PC-9 (cell line): ENCODE results near the gene SERINC4. TPM values are rescaled to one million over a fixed set of nuclear protein-coding genes. Genes with fewer than 3 reads are reported as not detected.

Source experiments
- BruUV-seq: library from RNA; stranded (reverse); fragments of 400-500 nt; replicated peaks from 2 replicates; lab custom pipeline; 2021; lab: Mats Ljungman, UMichigan
- CTCF ChIA-PET: fragments of 300-600 bp; sonication (Branson Sonifier 250); formaldehyde crosslinking; loops from one replicate; lab custom pipeline; 2022; ENCODE audit warnings: antibody characterized with exemption; lab: Charles Lee
- POLR2A ChIA-PET: fragments of 300-600 bp; sonication (Branson Sonifier 250); formaldehyde crosslinking; loops from one replicate; lab custom pipeline; 2022; ENCODE audit warnings: antibody characterized with exemption; ENCODE audit not compliant: unreplicated experiment; lab: Charles Lee
- DNase-seq, 2 experiments: peaks; one replicate each; pipeline versions ENCODE4 v3.0.0 to v3.0.0-alpha.2; 2015 to 2022; ENCODE audit warnings: mixed read lengths in 1 of 2
- H2AFZ ChIP-seq: fragments of 200-600 bp; sonication (generic); 2 replicates; pipeline ENCODE4 v1.8.1; 2017; ENCODE audit warnings: antibody characterized with exemption
- H3F3A ChIP-seq: fragments of 200-600 bp; sonication (generic); 2 replicates; pipeline ENCODE4 v1.8.1; 2017; ENCODE audit warnings: antibody characterized with exemption, mild to moderate bottlenecking, low read depth; ENCODE audit not compliant: insufficient read depth
- H3K27ac ChIP-seq: fragments of 200-600 bp; sonication (generic); 2 replicates; pipeline ENCODE4 v1.6.1; 2016; ENCODE audit warnings: mixed run types
- H3K27me3 ChIP-seq: fragments of 200-600 bp; sonication (generic); 2 replicates; pipeline ENCODE4 v1.6.1; 2016; ENCODE audit warnings: low read depth, mixed run types; ENCODE audit not compliant: insufficient read depth
- H3K36me3 ChIP-seq: fragments of 200-600 bp; sonication (generic); 2 replicates; pipeline ENCODE4 v1.6.1; 2016; ENCODE audit warnings: low read depth, mixed run types
- H3K4me1 ChIP-seq: fragments of 200-600 bp; sonication (generic); replicated peaks from 2 replicates; pipeline ENCODE4 v1.6.1; 2016; ENCODE audit warnings: mixed run types; ENCODE audit not compliant: insufficient read depth
- H3K4me2 ChIP-seq: fragments of 200-600 bp; sonication (generic); 2 replicates; pipeline ENCODE4 v1.6.1; 2017; ENCODE audit warnings: mixed run types
- H3K4me3 ChIP-seq: fragments of 200-600 bp; sonication (generic); 2 replicates; pipeline ENCODE4 v1.6.1; 2016; ENCODE audit warnings: mixed run types
- H3K79me2 ChIP-seq: fragments of 200-600 bp; sonication (generic); 2 replicates; pipeline ENCODE4 v1.6.1; 2017; ENCODE audit warnings: low read depth, mixed run types
- H3K9me2 ChIP-seq: fragments of 200-600 bp; sonication (generic); 2 replicates; pipeline ENCODE4 v1.8.1; 2017; ENCODE audit warnings: mild to moderate bottlenecking; ENCODE audit not compliant: insufficient read depth
- H3K9me3 ChIP-seq: fragments of 200-600 bp; sonication (generic); 2 replicates; pipeline ENCODE4 v1.8.1; 2016; ENCODE audit warnings: low read depth; ENCODE audit not compliant: insufficient read depth
- H4K20me1 ChIP-seq: fragments of 200-600 bp; sonication (generic); 2 replicates; pipeline ENCODE4 v1.8.1; 2017; ENCODE audit not compliant: insufficient read depth
- EZH2 ChIP-seq: fragments of 200-600 bp; sonication (generic); IDR thresholded peaks from 2 replicates; pipeline ENCODE4 v1.8.0; 2017; ENCODE audit warnings: antibody characterized with exemption, low read depth
- intact Hi-C: fragments of 100-400 bp; cut with micrococcal nuclease; formaldehyde crosslinking; loops from one replicate; pipeline ENCODE4 v1.10.0; 2022; ENCODE audit not compliant: unreplicated experiment
- total RNA-seq: library from RNA; stranded (reverse); gene quantifications from 2 replicates; pipeline ENCODE4 v1.2.3, GENCODE V29; 2021
- TF ChIP-seq, protein P1 (sequence below): fragments of 200-600 bp; sonication (generic); conservative IDR thresholded peaks from 2 replicates; pipeline ENCODE4 v1.6.1; 2017; ENCODE audit warnings: mixed run types, antibody characterized with exemption, mild to moderate bottlenecking, moderate library complexity

Gene SERINC4
- total RNA-seq, 1 experiment from 2014 or later: 0.46 TPM

DNA sequence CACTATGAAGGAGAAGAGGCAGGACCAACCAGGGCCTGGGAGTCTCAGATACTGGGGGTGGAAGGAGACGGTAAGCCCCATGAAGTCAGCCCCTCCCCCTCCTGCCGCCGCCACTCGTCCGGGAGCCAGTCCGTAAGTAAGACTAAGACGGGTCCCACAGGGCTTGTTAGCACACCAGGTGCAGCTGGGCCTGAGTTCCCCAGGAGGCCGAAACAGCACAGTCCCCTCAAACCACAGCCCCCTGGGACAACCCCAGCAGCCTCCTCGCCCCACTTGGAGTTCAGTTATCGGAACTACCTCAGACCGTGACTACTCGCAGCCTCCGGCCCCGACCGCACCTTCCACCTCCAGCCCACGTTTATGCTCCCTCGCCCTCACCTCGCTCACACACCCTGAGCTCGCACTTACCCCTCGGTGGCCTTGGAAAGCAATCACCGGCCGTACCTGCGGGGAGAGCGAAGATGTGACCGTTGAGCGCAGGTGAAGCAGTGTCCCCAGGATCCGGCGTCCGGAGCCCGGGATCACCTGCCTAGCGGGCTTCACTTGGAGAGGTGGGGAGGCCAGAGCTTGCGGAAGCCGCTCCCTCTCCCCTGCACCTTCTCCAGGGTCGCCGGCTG lies 23.8 kb downstream of the SERINC4 start:
- Histone ChIP-seq H3K27ac (no peak overlapping the region), H3K4me3 (no peak overlapping the region; the same call in 1 of the 2 replicates), H3K36me3 (peaks cover 9% of the 10 kb centered on the region; the same call in 1 of the 2 replicates), H2AFZ (no peak overlapping the region), H3K9me3 (no peaks in the 10 kb centered on the region), H3K27me3 (no peaks in the 10 kb centered on the region), H4K20me1 (no peaks in the 10 kb centered on the region), H3F3A (peaks cover 32% of the 10 kb centered on the region), H3K79me2 (no peaks in the 10 kb centered on the region), H3K9me2 (no peaks in the 10 kb centered on the region), H3K4me2 (peak overlapping the region; percentile 92; the same call in 1 of the 2 replicates), H3K4me1 (no peaks in the 10 kb centered on the region)
- TF ChIP-seq, protein P1, sequence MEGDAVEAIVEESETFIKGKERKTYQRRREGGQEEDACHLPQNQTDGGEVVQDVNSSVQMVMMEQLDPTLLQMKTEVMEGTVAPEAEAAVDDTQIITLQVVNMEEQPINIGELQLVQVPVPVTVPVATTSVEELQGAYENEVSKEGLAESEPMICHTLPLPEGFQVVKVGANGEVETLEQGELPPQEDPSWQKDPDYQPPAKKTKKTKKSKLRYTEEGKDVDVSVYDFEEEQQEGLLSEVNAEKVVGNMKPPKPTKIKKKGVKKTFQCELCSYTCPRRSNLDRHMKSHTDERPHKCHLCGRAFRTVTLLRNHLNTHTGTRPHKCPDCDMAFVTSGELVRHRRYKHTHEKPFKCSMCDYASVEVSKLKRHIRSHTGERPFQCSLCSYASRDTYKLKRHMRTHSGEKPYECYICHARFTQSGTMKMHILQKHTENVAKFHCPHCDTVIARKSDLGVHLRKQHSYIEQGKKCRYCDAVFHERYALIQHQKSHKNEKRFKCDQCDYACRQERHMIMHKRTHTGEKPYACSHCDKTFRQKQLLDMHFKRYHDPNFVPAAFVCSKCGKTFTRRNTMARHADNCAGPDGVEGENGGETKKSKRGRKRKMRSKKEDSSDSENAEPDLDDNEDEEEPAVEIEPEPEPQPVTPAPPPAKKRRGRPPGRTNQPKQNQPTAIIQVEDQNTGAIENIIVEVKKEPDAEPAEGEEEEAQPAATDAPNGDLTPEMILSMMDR: no peak
- ChIA-PET POLR2A (interaction anchor here (0.5 to 1.1 kb wide), 5 partner anchors 21 to 336 kb away, joined by 3 to 8 read pairs (median 4); partner anchors contain the start of gene MFAP1), CTCF (interaction anchor here (3.1 kb wide), 1 partner anchor 335 kb away, joined by 10 read pairs; no protein-coding TSS in a partner anchor)
- peak in 1 of 2 experiments; percentile 37 for DNase-seq
- intact Hi-C loops: loop anchor here (2.0 to 10.0 kb wide), 3 partner anchors 25 to 335 kb away; partner anchors contain the start of genes HYPK, MFAP1, SERINC4 and WDR76
- BruUV-seq: no TSS peak

DNA sequence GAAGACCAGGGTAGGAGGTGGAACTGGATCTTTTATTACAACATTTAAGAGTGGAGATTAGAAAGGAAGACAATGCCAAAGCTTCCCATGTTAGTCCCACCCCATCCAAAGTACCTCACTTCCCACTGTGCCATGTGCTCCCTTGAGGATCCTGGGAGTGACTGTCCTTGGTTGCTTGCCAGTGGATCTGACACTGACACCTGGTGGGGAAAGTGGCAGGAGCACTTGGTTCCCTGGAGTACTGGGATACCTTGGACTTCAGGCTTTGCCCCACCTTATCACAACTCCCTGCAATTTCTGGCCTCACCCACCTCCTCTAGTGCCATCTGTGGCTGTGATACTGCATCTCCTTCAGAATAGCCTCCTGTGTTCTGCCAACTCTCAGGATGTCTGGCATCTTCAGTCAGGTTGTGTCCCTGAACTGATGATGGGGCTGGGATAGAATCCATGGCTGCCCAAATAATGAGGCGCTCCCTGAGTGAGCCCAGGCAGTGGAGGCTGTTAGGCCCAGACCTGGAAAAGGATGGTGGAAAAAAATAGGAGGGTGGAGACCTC lies 24.5 kb downstream of the SERINC4 start:
- H3K27ac ChIP-seq: no peak overlapping the region
- H3K9me3 ChIP-seq: no peaks in the 10 kb centered on the region
- H3K79me2 ChIP-seq: no peaks in the 10 kb centered on the region
- no peak overlapping the region for H2AFZ ChIP-seq
- peaks cover 37% of the 10 kb centered on the region for H3F3A ChIP-seq
- TF ChIP-seq, protein P1: peak; percentile 52; the same call in 1 of the 2 replicates
- TF ChIP-seq EZH2: no peak
- CTCF ChIA-PET: interaction anchor here (0.7 to 3.1 kb wide), 2 partner anchors 335 to 1880 kb away, joined by 3 to 10 read pairs; no protein-coding TSS in a partner anchor
- H3K36me3 ChIP-seq: peaks cover 9% of the 10 kb centered on the region; the same call in 1 of the 2 replicates
- intact Hi-C loops: loop anchor here (10.0 kb wide), 1 partner anchor 49 kb away; the partner anchor contains the start of genes MFAP1 and WDR76
- H3K4me2 ChIP-seq: no peak overlapping the region
- TSS peak; percentile 26 for BruUV-seq
- POLR2A ChIA-PET: interaction anchor here (0.6 kb wide), 1 partner anchor 335 kb away, joined by 8 read pairs; no protein-coding TSS in a partner anchor
- no peaks in the 10 kb centered on the region for H3K4me1 ChIP-seq
- H3K27me3 ChIP-seq: no peaks in the 10 kb centered on the region
- no peaks in the 10 kb centered on the region for H4K20me1 ChIP-seq
- H3K9me2 ChIP-seq: no peaks in the 10 kb centered on the region
- H3K4me3 ChIP-seq: no peak overlapping the region
- DNase-seq: peak; percentile 39 to 62

DNA sequence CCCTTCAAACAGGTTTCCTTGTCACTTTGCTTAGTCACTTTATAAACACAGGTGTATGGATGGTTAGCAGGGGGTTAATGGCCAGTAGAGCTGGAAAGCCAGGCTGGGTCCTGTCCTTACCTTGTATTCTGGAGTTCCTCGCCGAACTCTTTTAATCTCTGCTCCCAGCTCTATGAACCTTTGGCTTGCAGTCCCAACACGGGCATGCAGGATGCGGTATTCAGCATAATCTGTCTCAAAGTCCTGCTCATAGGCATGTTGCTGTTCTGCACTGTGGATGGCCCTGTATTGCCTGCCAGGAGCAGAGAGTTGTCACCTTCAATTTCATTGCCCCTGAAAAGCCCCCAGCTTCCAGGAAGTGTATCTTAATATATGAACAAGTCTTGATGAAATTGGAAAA lies 26.0 kb downstream of the SERINC4 start:
- H3K27me3 ChIP-seq: no peaks in the 10 kb centered on the region
- peaks cover 41% of the 10 kb centered on the region for H3F3A ChIP-seq
- H3K4me1 ChIP-seq: no peaks in the 10 kb centered on the region
- intact Hi-C loops: loop anchor here (10.0 kb wide), 1 partner anchor 51 kb away; the partner anchor contains the start of genes MFAP1 and WDR76
- H3K36me3 ChIP-seq: peaks cover 17% of the 10 kb centered on the region; the same call in 1 of the 2 replicates
- peaks cover 3% of the 10 kb centered on the region; the same call in 1 of the 2 replicates for H4K20me1 ChIP-seq
- H3K79me2 ChIP-seq: no peaks in the 10 kb centered on the region
- no peak for DNase-seq
- no peak overlapping the region for H3K4me2 ChIP-seq
- no peak for TF ChIP-seq EZH2
- TF ChIP-seq, protein P1: no peak
- BruUV-seq: no TSS peak
- no peak overlapping the region for H3K4me3 ChIP-seq
- H2AFZ ChIP-seq: no peak overlapping the region
- no peaks in the 10 kb centered on the region for H3K9me3 ChIP-seq
- ChIA-PET CTCF (no interaction called here), POLR2A (no interaction called here)
- H3K27ac ChIP-seq: 0 out of 2 replicates have a peak overlapping the region, but pooled peaks have one; percentile 16
- no peaks in the 10 kb centered on the region for H3K9me2 ChIP-seq
